Thyroid gland (tissue), 4 donors: ENCODE measurements around the gene TALDO1.

ENCODE experiments used
- CTCF ChIP-seq, 6 experiments: fragments of 200-600 bp in 3 of 6; fragments of 450-650 bp in 3 of 6; sonication (generic) in 3 of 6; IDR thresholded peaks; one replicate each; pipeline ENCODE4 v1.5.1; 2016 to 2019; ENCODE audit warnings: antibody characterized with exemption in 6 of 6, mild to moderate bottlenecking in 2 of 6, inconsistent platforms in 1 of 6, moderate library complexity in 1 of 6
- POLR2A ChIP-seq, 2 donors: fragments of 450-650 bp; IDR thresholded peaks; one replicate each; pipeline ENCODE4 v1.6.1; 2017; ENCODE audit warnings: antibody characterized with exemption in 2 of 2, mild to moderate bottlenecking in 2 of 2, moderate library complexity in 1 of 2

- TF ChIP-seq CTCF (IDR thresholded peaks at IDR 0.05) (no peak), POLR2A (IDR thresholded peaks at IDR 0.05) (no peak)
Observed at GRCh38 chr11:811446-812245, 64.4 kb downstream of the TALDO1 start.
